GM19043 (cell line): ENCODE results near the gene AGRN.
"Not testable (repeated sequence)": the region's sequence is repeated elsewhere in the genome, so short reads cannot be mapped to it uniquely, and the experiment has no call there.

ENCODE experiments used
- ATAC-seq: cut with Tn5 transposase; IDR thresholded peaks from one replicate; pipeline ENCODE4 v1.9.1; 2021; ENCODE audit warnings: low read depth; ENCODE audit not compliant: unreplicated experiment

The AGRN gene

DNA sequence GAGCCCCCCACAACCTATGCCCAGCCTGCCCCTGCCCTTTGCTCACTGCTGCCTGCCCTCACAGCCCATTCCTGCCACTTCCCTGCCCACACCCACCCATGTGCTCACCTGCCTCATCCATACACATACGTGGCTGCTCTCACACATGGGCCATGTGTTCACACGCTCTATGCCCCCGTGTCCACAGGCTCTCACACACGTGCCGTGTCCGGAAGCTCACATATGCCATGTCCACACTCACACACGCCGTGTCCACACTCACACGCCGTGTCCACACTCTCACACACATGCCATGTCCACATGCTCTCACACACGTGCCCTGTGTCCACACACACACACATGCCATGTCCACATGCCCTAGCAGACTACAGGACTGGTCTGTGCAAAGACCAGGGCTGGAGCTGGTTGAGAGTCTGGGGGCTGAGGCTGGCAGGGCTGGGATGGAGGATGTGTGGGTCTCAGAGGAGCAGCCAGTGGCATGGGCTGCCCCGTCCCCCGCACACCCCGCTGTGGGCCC, 54.8 kb downstream of the AGRN start:
- no peak for ATAC-seq

DNA sequence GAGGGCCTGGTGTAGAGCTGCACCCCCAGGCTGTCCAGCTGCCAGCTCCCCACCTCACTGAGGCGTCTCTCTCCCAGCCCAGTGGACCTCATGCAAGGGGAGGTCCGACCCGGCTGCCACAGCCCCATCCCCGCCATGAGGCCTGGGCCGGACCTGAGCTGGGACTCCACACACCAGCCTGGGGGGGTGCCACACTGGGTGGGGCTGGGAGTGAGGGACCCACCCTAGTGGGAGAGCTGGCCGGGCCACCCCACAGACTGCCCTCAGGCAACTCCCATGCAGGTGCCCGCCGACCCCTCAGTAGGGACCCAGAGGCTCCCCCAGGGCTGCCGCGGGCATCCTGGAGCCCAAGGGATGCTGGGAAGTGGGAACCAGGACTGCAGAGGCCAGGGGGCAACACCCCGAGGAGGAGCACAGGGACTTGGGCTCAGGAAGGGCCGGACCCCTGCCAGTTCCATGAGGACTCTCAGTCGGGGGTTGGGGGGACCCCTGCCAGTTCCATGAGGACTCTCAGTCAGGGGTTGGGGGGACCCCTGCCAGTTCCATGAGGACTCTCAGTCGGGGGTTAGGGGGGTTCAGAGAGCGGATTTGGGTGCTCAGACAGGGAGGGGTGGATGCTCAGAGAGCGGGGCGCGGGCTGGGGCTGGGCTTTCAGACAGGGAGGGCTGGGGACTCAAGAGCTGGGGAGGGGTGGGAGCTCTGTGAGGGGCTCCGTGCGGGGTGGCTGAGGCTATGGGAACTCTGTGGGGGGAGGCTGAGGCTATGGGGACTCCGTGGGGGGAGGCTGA, 55.4 kb downstream of the AGRN start:
- no peak for ATAC-seq

DNA sequence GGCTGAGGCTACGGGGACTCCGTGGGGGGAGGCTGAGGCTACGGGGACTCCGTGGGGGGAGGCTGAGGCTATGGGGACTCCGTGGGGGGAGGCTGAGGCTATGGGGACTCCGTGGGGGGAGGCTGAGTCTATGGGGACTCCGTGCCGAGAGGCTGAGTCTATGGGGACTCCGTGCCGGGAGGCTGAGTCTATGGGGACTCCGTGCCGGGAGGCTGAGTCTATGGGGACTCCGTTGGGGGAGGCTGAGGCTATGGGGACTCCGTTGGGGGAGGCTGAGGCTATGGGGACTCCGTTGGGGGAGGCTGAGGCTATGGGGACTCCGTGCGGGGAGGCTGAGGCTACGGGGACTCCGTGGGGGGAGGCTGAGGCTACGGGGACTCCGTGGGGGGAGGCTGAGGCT, 57.5 kb downstream of the AGRN start:
- ATAC-seq, result not testable (repeated sequence)

DNA sequence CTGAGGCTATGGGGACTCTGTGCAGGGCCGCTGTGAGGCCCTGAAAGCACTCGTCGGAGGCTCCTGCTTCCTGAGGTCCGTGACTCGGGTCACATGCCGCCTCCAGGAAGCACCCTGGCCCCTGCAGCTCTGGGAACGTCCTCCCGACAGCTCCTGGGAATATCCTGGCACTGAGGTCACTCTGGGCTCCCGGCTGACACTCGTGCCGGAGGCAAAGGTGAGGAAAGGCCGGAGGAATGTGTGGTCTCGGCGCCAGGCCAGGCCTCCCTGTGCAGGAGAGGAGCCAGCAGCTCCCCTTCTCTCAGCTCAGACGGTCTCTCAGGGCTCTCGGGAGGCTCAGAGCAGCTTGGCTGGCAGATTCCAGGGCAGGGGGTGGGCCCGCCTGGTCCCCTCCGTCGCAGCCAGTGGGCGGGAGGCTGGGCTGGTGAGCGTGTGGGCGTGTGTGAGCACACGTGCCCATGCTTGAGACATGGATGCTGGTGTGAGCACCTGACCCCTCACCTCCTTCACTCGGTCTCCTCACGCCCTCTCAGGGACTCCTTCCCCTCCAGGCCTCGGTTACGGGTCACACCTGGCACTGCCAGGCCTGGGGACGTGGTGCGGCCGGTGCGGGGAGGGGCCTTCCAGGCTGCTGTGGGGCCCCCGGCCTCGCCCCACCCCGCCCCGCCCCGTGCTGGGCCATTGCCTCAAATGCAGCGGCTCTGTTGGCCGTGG, 59.6 kb downstream of the AGRN start:
- no peak for ATAC-seq

DNA sequence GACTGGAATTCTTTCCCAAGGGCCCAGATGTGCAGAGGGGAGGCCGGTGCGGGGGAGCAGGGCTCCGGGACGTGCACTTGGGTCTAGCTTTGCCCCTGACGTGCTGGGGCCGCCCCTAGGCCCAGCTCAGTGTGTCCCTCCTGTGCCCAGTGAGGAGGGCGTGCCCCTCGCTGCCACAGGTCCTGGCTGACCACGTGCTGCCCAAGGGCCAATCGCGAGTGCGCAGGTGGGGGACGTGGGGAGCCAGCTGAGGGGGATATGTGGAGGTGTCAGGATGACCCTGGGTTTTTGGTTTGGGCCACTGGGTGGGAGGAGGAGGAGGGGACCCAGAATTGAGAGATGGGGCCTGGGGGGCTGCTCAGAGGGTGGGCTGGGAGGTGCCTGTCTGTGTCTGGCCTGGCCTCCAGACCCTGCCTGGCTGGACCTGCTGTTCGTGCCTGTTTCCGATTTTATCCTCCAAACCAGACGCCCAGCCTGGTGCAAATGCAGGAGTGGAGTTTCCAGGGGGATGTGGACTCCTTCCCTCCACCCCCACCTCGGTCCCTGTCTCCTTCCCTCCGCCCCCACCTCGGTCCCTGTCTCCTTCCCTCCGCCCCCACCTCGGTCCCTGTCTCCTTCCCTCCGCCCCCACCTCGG, 60.3 kb downstream of the AGRN start:
- ATAC-seq, result no peak

DNA sequence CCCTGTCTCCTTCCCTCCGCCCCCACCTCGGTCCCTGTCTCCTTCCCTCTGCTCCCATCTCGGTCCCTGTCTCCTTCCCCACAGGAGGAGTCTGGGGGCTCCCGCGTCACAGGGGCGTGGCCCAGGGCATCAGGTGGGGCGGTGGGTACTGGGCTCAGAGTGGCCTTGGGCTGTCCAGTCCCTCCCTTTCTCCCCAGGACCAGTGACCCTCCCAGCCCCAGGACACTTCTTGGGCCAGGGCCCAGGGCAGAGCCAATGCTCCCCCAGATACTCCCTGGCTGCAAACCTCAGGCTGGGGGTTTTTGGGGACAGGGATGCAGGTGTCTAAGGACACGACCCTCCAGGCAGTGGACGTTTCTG, 61.0 kb downstream of the AGRN start:
- ATAC-seq, result no peak

DNA sequence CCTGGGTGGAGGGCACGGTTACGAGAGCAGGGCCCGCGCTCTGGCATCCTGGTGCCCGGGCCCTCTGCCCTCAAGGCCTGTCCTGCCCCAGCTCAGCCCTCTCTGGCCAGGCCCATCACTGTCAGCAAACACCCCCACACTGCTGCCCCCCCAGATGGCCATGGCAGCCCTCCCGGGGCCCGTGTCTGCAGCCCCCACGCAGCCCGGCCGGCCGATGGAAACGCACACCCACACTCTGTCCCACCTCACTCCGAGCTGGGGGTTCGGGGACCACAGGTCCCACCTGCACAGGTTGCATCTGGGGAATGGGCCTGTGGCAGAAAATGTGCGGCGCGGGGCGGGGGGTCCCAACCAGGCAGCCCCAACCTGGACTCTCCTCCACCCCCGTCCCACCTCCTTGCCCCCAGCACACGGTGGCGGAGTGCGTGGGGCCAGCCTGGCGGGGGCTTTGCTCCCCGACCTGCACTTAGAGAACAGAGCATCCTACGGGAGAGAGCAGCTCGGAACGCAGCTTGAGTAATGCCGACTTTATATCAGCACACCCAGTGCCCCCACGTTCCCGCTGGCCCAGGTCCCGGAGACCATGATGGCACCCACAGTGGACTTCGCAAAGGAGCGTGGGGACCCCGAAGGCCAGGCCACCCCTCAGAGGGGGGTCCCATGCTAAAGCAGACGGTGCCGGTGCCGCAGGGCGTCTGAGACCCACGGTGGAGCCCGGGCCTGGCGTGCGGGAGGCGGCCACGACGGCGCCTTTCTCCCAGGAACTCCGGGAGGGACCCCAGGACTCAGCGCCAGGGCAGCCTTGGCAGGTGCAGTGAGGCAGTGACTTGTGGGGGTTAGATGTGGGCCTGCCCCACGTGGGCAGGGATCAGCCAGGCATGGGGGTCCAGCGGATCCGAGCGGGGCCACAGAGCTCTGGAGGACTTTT, 61.7 kb downstream of the AGRN start:
- no peak for ATAC-seq

DNA sequence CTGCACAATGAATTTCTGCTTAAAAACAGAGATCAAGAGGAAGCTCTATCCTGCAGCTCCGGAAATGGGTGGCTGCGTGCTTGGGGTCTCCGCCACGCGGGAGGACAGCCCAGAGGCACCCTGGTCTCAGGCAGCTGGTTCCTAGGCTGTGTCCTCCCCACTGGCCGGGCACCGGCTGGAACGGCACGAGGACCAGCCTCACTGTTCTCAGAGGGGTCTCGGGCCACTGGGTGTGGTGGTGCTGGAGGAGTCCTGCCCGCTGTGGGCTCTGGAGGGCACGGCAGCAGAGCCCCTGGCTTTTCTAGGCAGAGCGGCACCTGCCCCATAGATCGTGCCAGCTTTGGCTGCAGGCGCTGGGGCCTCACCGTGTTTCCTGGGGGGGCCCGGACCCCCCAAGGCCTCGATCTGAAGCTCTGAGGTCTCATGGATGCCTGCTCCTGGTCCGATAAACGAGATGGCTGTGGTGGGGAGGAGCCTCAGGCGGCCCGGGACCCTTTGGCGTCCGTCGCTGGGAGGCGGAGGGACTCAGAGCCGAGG, 62.4 kb downstream of the AGRN start:
- ATAC-seq, result no peak

DNA sequence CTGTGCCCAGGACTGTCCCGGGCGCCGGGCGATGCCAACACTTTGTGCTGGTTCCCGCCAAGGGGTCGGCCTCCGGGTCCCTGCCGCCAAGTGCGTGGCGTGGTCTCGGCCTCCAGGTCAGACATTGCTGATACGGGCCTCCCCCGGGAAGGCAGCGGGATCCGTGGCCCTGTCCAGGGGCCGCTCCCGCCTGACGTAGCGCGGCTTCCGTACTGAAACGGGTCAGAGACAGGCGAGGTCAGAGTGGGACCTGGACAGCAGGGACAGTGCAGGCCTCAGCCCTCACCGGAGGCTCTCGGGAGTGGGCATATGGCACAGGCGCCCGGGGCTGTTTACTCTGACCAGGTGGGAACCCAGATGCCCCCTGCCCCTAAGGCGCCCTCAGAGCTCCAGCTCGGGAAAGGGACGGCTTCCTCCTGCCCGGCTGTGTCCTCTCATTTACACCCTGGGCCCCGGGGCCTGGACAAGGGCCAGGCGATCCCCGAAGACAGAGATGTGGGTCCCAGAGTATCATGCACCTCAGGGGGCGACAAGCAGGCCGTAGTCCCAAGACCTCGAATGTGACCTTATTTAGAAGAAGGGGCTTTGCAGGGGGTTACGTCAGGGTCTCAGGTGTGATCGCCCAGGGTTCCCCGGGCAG, 63.0 kb downstream of the AGRN start:
- no peak for ATAC-seq

DNA sequence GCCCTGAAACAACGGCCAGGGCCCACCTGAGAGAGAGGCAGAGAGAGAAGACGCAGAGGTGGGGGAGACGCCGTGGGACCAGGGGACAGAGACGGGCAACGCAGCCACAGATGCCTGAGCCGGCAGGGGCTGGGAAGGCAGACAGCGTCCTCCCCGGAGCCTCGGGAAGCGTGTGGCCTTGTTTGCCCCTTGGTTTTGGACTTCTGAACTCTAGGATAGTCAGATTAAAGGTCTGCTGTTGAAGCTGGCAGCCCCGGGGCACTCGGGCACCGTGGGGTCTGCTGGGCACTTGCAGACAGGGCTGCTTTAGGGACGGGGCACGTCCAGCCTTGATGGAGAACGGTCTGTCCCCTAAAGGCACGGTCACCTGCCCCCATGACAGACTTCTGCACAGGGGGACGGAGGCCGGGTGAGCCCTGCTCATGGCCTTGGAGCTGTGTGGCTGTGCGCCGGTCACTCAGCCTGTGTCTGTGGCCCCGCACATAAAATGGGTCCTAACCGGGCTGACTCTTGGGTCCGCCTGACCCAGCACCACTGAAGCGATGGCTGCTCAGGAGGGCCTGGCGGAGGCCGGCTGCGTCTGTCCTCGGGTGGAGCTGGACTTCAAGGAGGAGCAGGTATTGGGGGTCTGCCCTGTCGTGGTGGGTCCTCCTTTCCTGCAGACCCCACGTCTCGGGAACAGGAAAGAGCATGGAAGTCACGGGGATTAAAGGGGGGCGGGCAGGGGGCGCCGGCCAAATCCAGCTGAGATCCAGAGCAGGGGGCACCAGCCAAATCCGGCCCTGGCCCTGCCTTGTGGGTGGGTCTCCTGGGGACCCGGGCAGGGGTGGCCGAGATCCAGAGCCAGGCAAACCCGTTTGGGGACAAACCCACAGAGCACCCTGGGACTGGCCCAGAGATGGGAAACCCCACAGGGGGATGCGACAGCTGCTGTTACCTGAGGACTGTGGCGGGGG, 63.8 kb downstream of the AGRN start:
- ATAC-seq, result no peak

DNA sequence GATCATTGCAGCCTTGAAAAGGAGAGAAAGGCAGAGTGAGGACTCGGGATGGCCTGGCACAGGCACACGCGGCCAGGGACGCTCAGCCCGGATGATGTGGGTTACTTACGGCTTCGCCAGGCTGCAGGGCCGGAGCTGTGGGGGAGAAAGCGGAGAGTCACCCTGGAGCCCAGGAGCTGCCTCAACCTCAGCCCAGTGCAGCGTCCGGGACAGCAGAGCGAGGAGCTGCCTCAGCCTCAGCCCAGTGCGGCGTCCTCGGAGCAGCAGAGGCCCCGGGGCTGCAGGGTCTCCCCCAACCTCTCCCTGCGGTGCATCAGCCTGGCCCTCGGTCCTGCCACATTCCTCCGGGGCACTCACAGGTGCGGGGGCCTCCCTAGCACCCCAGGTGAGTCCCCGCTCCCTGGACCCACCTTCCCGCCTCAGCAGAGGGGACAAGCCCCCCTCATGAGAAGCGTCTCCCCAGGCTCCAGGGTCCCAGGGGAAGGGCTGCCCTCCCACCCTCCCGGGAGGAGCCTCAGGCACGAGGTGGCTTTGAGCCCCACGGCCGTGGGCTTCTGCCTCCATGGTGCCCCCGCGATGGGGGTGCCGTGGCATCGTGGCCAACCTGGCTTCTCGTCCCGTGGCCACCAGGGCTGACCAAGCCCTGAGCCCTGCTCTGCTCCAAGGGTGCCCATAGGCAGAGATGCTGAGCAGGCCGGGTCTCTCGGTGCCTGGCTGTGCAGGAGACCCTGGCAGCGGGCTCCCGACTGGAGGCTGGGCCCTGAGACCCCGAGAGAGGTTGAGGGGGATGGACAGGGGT, 64.7 kb downstream of the AGRN start:
- ATAC-seq, result no peak

DNA sequence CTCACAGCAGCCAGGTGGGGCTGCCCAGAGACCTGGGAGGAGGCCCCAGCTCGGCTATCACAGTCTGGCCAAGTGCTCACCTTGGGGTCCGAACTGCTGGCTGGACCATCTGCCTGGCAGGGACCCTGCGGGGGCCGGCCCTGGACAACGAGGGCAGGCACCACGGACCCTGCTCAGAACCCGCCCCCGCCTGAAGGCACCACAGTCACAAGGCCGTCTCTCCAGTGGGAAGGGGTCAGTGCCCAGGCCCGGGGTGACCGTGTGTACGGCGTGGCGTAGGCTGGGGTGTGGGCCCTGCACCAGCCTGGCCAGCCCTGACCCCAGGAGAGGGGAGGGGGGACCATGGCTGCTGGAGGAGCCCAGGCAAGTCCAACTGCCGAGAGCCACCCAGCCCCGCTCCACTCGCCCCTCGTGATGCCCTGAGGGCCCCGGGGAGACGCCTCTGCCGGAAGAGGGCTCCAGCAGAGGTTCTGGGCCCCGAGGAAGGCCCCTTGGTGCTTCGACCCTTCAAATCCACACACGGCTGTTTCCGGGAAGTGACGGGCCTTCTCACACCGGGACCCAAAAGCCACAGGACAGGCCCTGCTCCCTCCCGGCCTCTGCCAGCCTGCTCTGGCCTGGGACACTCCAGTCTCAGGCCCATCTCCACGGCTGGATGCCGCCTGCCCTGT, 65.4 kb downstream of the AGRN start:
- no peak for ATAC-seq

DNA sequence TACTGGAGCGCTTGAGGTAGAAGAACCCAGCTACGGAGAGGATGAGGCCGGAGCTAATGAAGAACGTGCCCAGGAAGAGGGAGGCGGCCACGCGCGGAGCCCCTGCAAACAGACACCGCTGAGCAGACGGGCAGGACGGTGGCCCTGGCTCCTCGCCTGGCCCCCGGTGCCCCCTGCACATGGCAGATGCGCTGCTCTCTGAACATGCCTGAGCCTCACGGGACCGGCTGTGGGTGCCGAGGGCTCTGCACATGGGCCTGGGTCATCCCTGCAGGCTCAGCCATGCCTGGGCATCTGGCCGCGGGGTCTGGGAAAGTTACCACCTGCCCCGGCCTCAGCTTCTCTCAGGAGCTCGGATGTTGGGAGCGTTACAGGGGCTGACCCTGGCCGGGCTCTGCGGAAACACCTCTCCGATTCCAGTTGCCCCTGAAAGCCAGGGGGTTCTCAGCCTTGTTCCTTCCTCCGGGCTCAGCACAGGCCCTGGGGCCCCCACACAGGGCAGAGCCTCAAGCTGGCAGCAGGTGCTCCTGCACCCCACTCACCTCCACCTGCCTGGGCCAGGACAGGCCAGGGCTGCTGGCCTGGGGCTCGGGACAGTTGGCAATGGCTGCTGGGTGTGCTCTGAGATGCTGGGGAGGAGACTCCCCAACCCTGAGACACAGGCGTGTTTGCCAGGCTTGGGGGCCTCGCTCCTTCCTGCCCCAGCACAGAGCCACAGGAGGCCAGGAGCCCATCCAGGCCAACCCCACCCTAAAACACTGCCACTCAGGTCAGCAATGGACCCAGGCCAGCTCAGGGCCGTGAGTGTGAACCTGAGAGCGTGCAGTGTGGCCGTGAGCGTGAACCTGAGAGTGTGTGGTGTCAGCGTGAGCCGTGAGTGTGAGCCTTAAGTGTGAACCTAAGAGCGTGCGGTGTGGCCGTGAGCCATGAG, 66.3 kb downstream of the AGRN start:
- no peak for ATAC-seq

DNA sequence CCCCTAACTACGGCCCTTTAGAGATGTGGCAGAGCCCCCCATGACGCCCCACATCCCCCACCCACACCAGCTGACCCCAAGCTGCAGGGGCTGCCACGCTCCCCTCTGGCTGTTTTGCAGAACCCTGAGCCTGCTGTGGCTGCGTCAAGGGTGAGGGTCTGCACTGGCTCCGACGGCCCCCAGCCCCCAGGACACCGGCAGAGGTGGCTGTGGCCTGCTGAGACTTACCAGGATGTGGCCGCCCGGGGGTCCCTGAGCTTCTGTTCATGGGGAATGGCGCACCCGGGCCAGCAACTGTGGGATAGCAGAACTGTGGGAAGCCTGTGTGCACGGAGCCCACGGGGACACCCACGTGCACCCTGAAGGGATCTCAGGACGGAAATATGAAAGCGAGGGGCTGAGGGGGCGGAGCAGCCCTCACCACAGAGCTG, 67.0 kb downstream of the AGRN start:
- ATAC-seq, result no peak

DNA sequence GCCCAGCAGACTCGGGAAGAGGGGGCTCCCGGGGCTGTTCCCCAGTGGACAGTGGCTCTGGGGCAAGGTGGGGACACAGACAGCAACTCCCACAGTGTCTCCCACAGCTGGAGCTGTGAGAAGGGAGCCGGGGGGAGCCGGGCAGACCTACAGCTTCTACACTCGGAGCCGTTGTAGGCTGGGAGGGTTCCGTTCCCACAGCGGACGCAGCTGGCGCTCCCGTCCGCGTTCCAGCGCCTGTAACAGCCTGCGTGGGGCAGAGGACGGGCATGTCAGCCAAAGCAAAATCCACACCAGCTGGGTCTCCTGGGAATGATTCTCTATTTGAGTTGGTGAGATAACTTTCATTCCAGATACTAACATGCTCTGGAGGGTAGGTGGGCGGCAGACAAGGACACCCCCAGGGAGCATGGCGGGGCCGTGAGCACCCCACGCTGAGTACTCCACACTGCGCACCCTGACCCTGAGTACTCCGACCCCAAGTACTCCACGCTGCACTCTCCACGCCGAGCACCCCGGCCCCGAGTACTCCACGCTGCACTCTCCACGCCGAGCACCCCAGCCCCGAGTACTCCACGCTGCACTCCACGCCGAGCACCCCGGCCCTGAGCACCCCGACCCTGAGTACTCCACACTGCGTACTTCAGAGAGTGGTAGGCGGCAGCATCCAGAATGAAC, 67.6 kb downstream of the AGRN start:
- no peak for ATAC-seq
